ENCODE results near the gene PXDC1.

GRCh38 chr6:3729603-3730344 lies 21.7 kb downstream of the PXDC1 start:
- TF ChIP-seq, protein P1, sequence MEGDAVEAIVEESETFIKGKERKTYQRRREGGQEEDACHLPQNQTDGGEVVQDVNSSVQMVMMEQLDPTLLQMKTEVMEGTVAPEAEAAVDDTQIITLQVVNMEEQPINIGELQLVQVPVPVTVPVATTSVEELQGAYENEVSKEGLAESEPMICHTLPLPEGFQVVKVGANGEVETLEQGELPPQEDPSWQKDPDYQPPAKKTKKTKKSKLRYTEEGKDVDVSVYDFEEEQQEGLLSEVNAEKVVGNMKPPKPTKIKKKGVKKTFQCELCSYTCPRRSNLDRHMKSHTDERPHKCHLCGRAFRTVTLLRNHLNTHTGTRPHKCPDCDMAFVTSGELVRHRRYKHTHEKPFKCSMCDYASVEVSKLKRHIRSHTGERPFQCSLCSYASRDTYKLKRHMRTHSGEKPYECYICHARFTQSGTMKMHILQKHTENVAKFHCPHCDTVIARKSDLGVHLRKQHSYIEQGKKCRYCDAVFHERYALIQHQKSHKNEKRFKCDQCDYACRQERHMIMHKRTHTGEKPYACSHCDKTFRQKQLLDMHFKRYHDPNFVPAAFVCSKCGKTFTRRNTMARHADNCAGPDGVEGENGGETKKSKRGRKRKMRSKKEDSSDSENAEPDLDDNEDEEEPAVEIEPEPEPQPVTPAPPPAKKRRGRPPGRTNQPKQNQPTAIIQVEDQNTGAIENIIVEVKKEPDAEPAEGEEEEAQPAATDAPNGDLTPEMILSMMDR (IDR thresholded peaks at IDR 0.05; ENCODE audit: low read depth, low read length, missing input control) = no peak
- TF ChIP-seq, protein P2, sequence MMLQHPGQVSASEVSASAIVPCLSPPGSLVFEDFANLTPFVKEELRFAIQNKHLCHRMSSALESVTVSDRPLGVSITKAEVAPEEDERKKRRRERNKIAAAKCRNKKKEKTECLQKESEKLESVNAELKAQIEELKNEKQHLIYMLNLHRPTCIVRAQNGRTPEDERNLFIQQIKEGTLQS (IDR thresholded peaks at IDR 0.05) = no peak
- TF ChIP-seq GABPA (IDR thresholded peaks at IDR 0.05 in 1 of 2, conservative IDR thresholded peaks at IDR 0.05 in 1 of 2) = no peak
- no peak for TF ChIP-seq TAF1 (conservative IDR thresholded peaks at IDR 0.05)
- TF ChIP-seq RXRA (IDR thresholded peaks at IDR 0.05) = no peak

Data from liver (tissue), 3 donors.